Measurements from ENCODE around the gene HAND2.

The HAND2 gene

DNA sequence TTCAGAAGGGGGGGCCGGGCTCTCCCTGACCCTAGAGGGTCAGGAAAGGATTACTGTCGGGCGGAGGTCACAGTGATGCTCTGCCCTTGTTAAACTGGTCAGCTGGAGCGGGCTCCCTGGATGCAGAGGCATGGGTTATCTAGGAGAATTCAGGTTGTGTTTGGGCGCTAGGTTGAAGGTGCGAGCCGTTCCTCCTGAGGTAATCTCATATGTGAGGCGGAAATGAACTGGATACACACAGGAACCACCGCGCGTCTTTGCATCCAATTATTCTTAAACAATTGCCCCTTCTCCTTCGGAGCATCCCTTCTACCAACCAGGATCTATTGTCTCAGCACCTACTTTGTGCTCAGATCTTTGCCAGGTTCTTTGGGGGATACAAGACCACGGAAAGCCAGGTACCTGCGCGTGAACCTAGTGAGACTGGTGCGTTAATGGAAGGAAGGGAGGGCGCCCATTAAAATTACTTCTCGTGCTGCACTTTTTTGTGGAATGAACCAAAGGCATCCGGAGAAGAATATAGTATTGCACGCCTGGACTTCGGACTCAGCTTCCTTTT lies 28.4 kb downstream of the HAND2 start:
- peak overlapping the region in 2 of 7 experiments; percentile 66 to 72 for H3K4me3 ChIP-seq (ENCODE audit: control insufficient read depth in 1 of 7, extremely low read depth in 1 of 7, insufficient read depth in 4 of 7, low read depth in 2 of 7, low read length in 6 of 7)
- no peak overlapping the region for H3K27ac ChIP-seq (ENCODE audit: insufficient read depth in 1 of 2, low read depth in 1 of 2, low read length in 2 of 2, poor library complexity in 1 of 2, severe bottlenecking in 2 of 2)
- 8% methylated on average over 15 of the region's 21 CpGs for WGBS (ENCODE audit: insufficient coverage)
- ChIA-PET POLR2A (no interaction called here), CTCF (interaction anchor here (1.0 to 3.3 kb wide), 3 partner anchors 14 to 194 kb away, joined by 3 to 13 read pairs (median 3); no protein-coding TSS in a partner anchor)
- peaks cover 22 to 96% (median 65%) of the 10 kb centered on the region in 5 experiments for H3K27me3 ChIP-seq (replicated peaks in 2 of 5; ENCODE audit: control insufficient read depth in 4 of 5, insufficient read depth in 5 of 5, low read length in 4 of 5)
- no peaks in the 10 kb centered on the region for H3K36me3 ChIP-seq (ENCODE audit: control insufficient read depth in 4 of 4, insufficient read depth in 4 of 4, low read length in 3 of 4)
- H3K4me1 ChIP-seq (ENCODE audit: control extremely low read depth in 1 of 4, control insufficient read depth in 4 of 4, insufficient read depth in 4 of 4, low read length in 3 of 4), result peaks cover 0 to 39% (median 23%) of the 10 kb centered on the region in 4 experiments
- H3K9me3 ChIP-seq (ENCODE audit: control extremely low read depth in 1 of 5, control insufficient read depth in 4 of 5, insufficient read depth in 2 of 5, low read depth in 1 of 5, low read length in 4 of 5), result peaks cover 0 to 18% (median 2%) of the 10 kb centered on the region in 5 experiments
- DNase-seq, result no peak

DNA sequence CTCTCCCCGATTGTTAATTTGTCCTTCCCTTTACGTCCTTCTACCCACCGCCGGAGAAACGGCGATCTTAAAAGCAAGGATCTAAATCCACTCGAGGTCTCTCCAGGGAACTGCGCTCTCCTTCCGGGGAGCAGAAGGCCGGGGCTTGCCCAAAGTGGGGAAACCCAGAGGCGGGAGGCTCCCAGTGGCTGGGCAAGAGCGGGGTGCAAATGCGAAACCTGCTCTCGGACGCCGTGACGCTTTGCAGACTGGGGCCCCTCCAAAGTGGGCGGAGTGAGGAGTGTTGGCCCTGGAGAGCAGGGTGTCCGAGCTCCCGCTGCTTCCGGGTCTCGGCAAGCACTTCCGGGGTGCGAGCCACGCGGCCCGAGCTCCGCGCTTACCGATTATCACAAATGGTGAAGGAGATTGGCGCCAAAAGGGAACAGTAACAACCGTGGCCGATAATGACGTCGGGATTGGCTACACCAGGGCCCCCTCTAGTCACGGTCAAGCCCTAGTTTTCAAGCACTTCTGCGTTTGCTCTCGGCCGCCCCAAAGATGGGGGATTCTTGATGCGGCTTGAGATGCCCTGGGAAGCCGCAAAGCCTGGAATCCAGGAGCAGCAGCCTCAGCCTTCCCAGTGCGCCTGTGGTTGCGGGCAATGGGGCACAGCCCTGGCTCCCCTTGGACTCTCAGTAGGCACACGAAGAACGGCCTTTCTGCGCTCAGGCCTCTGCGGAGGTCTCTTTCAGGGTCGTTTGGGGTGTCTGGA lies 29.0 kb downstream of the HAND2 start:
- peaks cover 0 to 33% (median 17%) of the 10 kb centered on the region in 4 experiments for H3K4me1 ChIP-seq (ENCODE audit: control extremely low read depth in 1 of 4, control insufficient read depth in 4 of 4, insufficient read depth in 4 of 4, low read length in 3 of 4)
- peaks cover 0 to 18% (median 2%) of the 10 kb centered on the region in 5 experiments for H3K9me3 ChIP-seq (ENCODE audit: control extremely low read depth in 1 of 5, control insufficient read depth in 4 of 5, insufficient read depth in 2 of 5, low read depth in 1 of 5, low read length in 4 of 5)
- CTCF ChIA-PET, result interaction anchor here (0.8 to 1.1 kb wide), 2 partner anchors 9 to 14 kb away, joined by 3 read pairs; no protein-coding TSS in a partner anchor
- no peak for DNase-seq
- no peak overlapping the region for H3K27ac ChIP-seq (ENCODE audit: insufficient read depth in 1 of 2, low read depth in 1 of 2, low read length in 2 of 2, poor library complexity in 1 of 2, severe bottlenecking in 2 of 2)
- WGBS (ENCODE audit: insufficient coverage), result 9% methylated on average over 44 of the region's 48 CpGs
- POLR2A ChIA-PET, result no interaction called here
- H3K36me3 ChIP-seq (ENCODE audit: control insufficient read depth in 4 of 4, insufficient read depth in 4 of 4, low read length in 3 of 4), result no peaks in the 10 kb centered on the region
- peaks cover 22 to 96% (median 59%) of the 10 kb centered on the region in 5 experiments for H3K27me3 ChIP-seq (replicated peaks in 2 of 5; ENCODE audit: control insufficient read depth in 4 of 5, insufficient read depth in 5 of 5, low read length in 4 of 5)
- peak overlapping the region; percentile 11 to 72 (median 46) for H3K4me3 ChIP-seq (ENCODE audit: control insufficient read depth in 1 of 7, extremely low read depth in 1 of 7, insufficient read depth in 4 of 7, low read depth in 2 of 7, low read length in 6 of 7)

DNA sequence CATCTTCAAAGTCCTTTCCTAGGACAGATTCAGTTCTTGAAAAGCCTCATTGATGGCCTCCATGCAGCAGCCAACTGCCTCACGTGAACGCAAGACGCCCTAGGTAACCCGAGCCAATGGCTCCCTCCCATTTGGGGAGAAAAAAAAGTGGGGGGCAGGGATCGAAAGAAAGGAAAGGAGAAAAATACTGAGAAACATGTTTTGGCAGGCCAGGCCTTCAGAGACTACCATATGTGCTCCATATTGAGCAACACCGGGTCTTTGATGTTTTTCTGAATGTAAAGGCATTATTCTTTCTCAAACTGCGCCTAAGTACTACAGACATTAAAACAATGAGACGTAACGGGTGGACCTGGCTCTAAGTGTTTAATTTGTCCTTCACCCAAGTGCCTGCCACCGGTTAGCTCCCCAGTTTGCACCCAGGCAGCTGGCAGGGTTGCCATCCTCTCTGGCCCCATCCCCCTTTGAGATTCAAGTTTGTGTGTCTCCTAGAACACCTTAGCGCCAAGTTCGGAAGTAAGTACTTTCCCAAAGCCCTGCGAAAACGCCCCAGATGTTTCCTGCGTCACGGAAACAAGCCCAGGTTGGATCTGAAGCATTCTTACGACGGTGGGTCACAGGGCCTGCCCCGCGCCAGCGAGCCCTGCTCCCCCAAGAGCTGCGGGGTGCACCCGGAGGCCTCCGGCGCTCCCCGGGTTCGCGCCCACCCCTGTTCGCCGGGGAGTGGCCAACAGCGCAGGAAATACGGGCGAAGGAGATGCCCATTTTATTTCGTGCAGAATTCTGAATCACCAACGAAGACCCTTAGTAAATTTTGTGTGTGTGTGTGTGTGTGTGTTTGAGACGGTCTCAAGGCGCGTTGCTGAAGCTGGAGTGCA lies 30.1 kb downstream of the HAND2 start:
- H3K4me1 ChIP-seq (ENCODE audit: control extremely low read depth in 1 of 4, control insufficient read depth in 4 of 4, insufficient read depth in 4 of 4, low read length in 3 of 4), result peaks cover 0 to 28% (median 17%) of the 10 kb centered on the region in 4 experiments
- CTCF ChIA-PET, result interaction anchor here (0.7 to 1.3 kb wide), 4 partner anchors 10 to 82 kb away, joined by 3 read pairs; no protein-coding TSS in a partner anchor
- 29% methylated on average over 31 of the region's 38 CpGs for WGBS (ENCODE audit: insufficient coverage)
- H3K9me3 ChIP-seq (ENCODE audit: control extremely low read depth in 1 of 5, control insufficient read depth in 4 of 5, insufficient read depth in 2 of 5, low read depth in 1 of 5, low read length in 4 of 5), result peaks cover 0 to 18% (median 2%) of the 10 kb centered on the region in 5 experiments
- no peak overlapping the region for H3K27ac ChIP-seq (ENCODE audit: insufficient read depth in 1 of 2, low read depth in 1 of 2, low read length in 2 of 2, poor library complexity in 1 of 2, severe bottlenecking in 2 of 2)
- no peak overlapping the region for H3K4me3 ChIP-seq (ENCODE audit: control insufficient read depth in 1 of 7, extremely low read depth in 1 of 7, insufficient read depth in 4 of 7, low read depth in 2 of 7, low read length in 6 of 7)
- DNase-seq, result no peak
- POLR2A ChIA-PET, result no interaction called here
- no peaks in the 10 kb centered on the region for H3K36me3 ChIP-seq (ENCODE audit: control insufficient read depth in 4 of 4, insufficient read depth in 4 of 4, low read length in 3 of 4)
- peaks cover 21 to 96% (median 53%) of the 10 kb centered on the region in 5 experiments for H3K27me3 ChIP-seq (replicated peaks in 2 of 5; ENCODE audit: control insufficient read depth in 4 of 5, insufficient read depth in 5 of 5, low read length in 4 of 5)

DNA sequence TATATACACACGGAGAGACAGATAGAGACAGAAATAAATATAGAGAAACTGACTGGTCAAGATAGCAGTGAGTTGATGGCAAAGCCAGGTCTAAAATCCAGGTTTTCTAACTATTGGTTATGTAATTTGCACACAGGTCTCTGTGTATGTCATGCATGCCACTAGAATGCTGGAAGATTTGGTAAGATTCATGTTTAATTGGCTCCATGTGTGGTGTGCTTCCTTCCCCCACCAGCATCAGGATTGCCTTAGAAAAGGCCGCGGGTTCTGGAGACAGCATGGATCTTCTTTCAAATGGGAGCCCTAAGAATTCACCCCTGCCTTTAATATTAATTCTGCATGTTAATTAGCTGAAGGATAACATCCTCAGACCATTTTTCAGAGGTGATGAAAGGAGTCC lies 31.3 kb downstream of the HAND2 start:
- Histone ChIP-seq H3K27me3 (replicated peaks in 2 of 5; ENCODE audit: control insufficient read depth in 4 of 5, insufficient read depth in 5 of 5, low read length in 4 of 5) (peaks cover 18 to 96% (median 42%) of the 10 kb centered on the region in 5 experiments), H3K9me3 (ENCODE audit: control extremely low read depth in 1 of 5, control insufficient read depth in 4 of 5, insufficient read depth in 2 of 5, low read depth in 1 of 5, low read length in 4 of 5) (peaks cover 0 to 18% (median 2%) of the 10 kb centered on the region in 5 experiments), H3K4me3 (ENCODE audit: control insufficient read depth in 1 of 7, extremely low read depth in 1 of 7, insufficient read depth in 4 of 7, low read depth in 2 of 7, low read length in 6 of 7) (no peak overlapping the region), H3K36me3 (ENCODE audit: control insufficient read depth in 4 of 4, insufficient read depth in 4 of 4, low read length in 3 of 4) (no peaks in the 10 kb centered on the region), H3K4me1 (ENCODE audit: control extremely low read depth in 1 of 4, control insufficient read depth in 4 of 4, insufficient read depth in 4 of 4, low read length in 3 of 4) (peaks cover 1 to 36% (median 26%) of the 10 kb centered on the region in 4 experiments), H3K27ac (ENCODE audit: insufficient read depth in 1 of 2, low read depth in 1 of 2, low read length in 2 of 2, poor library complexity in 1 of 2, severe bottlenecking in 2 of 2) (no peak overlapping the region)
- ChIA-PET POLR2A (no interaction called here), CTCF (interaction anchor here (0.9 to 1.3 kb wide), 2 partner anchors 11 to 26 kb away, joined by 3 to 4 read pairs; no protein-coding TSS in a partner anchor)
- no peak for DNase-seq
- no CpG with 5 or more reads among the region's 3 CpGs for WGBS (ENCODE audit: insufficient coverage)

DNA sequence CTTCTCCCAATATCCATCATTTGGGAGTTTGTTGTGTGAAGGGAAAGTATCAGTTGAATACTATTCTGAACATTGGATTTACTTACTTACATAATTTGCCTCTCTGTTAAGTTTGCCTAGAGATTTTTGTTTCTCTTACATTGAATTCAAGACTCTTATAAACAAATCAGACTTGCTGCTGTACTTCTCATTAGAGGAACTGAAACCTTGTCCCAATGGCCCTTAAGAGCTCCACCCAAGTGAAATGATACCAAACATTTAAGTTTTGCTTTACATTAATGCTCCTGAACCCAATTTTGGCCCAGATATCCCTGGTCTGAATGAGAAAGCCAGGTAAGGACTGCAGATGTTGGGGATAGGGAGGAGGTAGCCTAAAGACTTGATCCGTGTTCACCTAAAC lies 32.0 kb downstream of the HAND2 start:
- CTCF ChIA-PET, result no interaction called here
- Histone ChIP-seq H3K36me3 (ENCODE audit: control insufficient read depth in 4 of 4, insufficient read depth in 4 of 4, low read length in 3 of 4) (no peaks in the 10 kb centered on the region), H3K9me3 (ENCODE audit: control extremely low read depth in 1 of 5, control insufficient read depth in 4 of 5, insufficient read depth in 2 of 5, low read depth in 1 of 5, low read length in 4 of 5) (peaks cover 0 to 18% (median 2%) of the 10 kb centered on the region in 5 experiments), H3K27ac (ENCODE audit: insufficient read depth in 1 of 2, low read depth in 1 of 2, low read length in 2 of 2, poor library complexity in 1 of 2, severe bottlenecking in 2 of 2) (no peak overlapping the region), H3K27me3 (replicated peaks in 2 of 5; ENCODE audit: control insufficient read depth in 4 of 5, insufficient read depth in 5 of 5, low read length in 4 of 5) (peaks cover 10 to 95% (median 36%) of the 10 kb centered on the region in 5 experiments), H3K4me3 (ENCODE audit: control insufficient read depth in 1 of 7, extremely low read depth in 1 of 7, insufficient read depth in 4 of 7, low read depth in 2 of 7, low read length in 6 of 7) (no peak overlapping the region), H3K4me1 (ENCODE audit: control extremely low read depth in 1 of 4, control insufficient read depth in 4 of 4, insufficient read depth in 4 of 4, low read length in 3 of 4) (peaks cover 1 to 36% (median 24%) of the 10 kb centered on the region in 4 experiments)
- DNase-seq, result no peak
- POLR2A ChIA-PET, result no interaction called here
- no CpG with 5 or more reads among the region's 1 CpG for WGBS (ENCODE audit: insufficient coverage)

DNA sequence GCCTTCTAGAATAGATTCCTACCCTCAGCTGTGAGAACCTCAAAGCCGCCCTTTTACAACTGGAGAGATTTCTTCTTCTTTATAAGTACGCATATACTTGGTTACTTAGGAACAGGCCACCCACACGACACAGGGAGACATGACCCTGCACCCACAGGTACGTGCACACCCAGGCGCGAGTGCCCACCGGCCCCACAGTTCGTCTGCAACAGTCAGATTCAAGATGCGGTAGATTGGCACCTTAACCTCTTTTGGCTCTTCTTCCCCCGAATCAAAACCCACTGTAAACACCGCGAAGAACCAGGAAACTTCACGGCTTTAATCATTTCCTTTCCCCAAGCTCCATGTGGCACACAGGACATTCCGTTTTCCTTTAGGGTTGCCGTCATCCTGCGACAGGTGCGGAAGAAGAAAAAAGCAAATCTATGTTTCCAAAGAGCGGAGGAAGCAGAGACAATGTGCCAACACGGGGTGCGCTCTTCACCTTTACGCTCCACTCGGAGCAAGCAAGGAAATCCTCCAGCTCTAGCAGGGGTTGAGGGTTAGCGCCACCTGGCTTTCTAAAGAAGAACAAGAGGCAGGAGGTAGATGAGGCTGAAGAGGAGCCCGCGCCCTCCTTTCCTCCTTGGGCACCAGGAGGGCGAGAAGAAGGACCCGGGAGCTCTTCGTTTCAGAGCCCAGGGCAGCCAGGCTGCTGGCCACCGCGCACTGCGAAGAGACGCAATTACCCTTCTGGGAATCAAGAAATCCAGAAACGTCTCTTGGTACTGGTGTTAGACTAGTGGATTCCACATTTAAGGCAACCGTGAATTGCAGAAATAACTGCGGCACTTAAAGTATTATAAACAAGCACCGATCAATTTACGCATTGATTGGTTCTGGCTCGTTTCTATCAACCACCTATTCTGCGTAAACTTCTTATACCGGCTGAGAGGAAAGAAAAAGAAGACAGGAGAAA lies 35.7 kb downstream of the HAND2 start:
- 14% methylated on average over 37 of the region's 40 CpGs for WGBS (ENCODE audit: insufficient coverage)
- CTCF ChIA-PET, result interaction anchor here (1.0 to 1.6 kb wide), 8 partner anchors 9 to 212 kb away, joined by 3 to 21 read pairs (median 4); no protein-coding TSS in a partner anchor

More for the DNA sequence above, 35.7 kb downstream of the HAND2 start:
- no peak overlapping the region for H3K27ac ChIP-seq (ENCODE audit: insufficient read depth in 1 of 2, low read depth in 1 of 2, low read length in 2 of 2, poor library complexity in 1 of 2, severe bottlenecking in 2 of 2)
- H3K36me3 ChIP-seq (ENCODE audit: control insufficient read depth in 4 of 4, insufficient read depth in 4 of 4, low read length in 3 of 4), result no peaks in the 10 kb centered on the region
- H3K9me3 ChIP-seq (ENCODE audit: control extremely low read depth in 1 of 5, control insufficient read depth in 4 of 5, insufficient read depth in 2 of 5, low read depth in 1 of 5, low read length in 4 of 5), result peaks cover 0 to 1% (median 0%) of the 10 kb centered on the region in 5 experiments
- DNase-seq, result peak; percentile 74 to 82 (median 78)
- POLR2A ChIA-PET, result interaction anchor here (0.5 to 1.2 kb wide), 2 partner anchors 74 to 109 kb away, joined by 3 to 4 read pairs; no protein-coding TSS in a partner anchor
- H3K4me1 ChIP-seq (ENCODE audit: control extremely low read depth in 1 of 4, control insufficient read depth in 4 of 4, insufficient read depth in 4 of 4, low read length in 3 of 4), result peaks cover 7 to 36% (median 26%) of the 10 kb centered on the region in 4 experiments
- H3K27me3 ChIP-seq (replicated peaks in 2 of 5; ENCODE audit: control insufficient read depth in 4 of 5, insufficient read depth in 5 of 5, low read length in 4 of 5), result peaks cover 8 to 60% (median 12%) of the 10 kb centered on the region in 5 experiments
- H3K4me3 ChIP-seq (ENCODE audit: control insufficient read depth in 1 of 7, extremely low read depth in 1 of 7, insufficient read depth in 4 of 7, low read depth in 2 of 7, low read length in 6 of 7), result peak overlapping the region; percentile 13 to 81 (median 58)
